HG02884 (cell line): ENCODE measurements around the gene CEP192.
"Not testable (repeated sequence)": the region's sequence is repeated elsewhere in the genome, so short reads cannot be mapped to it uniquely, and the experiment has no call there.

Experiments used
- ATAC-seq: cut with Tn5 transposase; IDR thresholded peaks from one replicate; pipeline ENCODE4 v1.9.1; 2021; ENCODE audit warnings: mild to moderate bottlenecking, moderate library complexity; ENCODE audit not compliant: unreplicated experiment

Gene CEP192

GRCh38 chr18:12991821-12992179, 638 bp downstream of the CEP192 start:
- no peak for ATAC-seq

DNA sequence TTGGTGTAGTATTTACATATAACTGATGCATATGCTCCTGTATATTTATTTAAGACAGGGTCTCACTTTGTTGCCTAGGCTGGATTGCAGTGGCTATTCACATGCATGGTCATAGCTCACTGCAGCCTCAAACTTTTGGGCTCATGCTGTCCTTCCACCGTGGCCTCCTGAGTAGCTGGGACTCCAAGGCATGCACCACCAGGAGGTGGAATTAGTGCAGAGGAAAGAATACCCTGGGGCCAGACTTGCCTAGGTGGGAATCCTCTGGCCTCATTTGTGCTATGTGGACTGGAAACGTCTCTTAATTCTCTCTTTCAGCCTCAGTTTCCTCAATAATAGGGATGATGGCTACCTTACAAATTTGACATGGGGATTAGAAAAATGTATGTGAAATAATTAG, 2.3 kb downstream of the CEP192 start:
- no peak for ATAC-seq

DNA sequence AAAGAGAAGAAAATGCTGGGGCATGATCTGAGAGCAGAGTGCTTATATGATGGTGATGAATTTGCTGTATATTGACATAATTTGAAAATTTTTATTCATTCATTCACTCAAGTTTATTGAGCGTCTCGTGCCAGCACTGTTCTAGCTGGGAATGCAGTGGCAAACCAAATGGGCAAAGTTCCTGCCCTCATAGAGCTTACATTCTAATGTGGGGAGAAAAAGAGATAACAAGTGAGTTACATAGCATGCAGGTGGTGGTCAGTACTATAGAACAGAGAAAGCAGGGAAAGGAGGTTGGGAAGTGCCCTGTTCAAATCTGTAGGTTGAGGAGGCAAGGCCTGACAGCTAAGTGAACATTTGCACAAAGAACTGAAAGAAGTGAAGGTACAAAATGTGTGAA, 4.3 kb downstream of the CEP192 start:
- no peak for ATAC-seq

GRCh38 chr18:12995952-12996477, 4.9 kb downstream of the CEP192 start:
- no peak for ATAC-seq

DNA sequence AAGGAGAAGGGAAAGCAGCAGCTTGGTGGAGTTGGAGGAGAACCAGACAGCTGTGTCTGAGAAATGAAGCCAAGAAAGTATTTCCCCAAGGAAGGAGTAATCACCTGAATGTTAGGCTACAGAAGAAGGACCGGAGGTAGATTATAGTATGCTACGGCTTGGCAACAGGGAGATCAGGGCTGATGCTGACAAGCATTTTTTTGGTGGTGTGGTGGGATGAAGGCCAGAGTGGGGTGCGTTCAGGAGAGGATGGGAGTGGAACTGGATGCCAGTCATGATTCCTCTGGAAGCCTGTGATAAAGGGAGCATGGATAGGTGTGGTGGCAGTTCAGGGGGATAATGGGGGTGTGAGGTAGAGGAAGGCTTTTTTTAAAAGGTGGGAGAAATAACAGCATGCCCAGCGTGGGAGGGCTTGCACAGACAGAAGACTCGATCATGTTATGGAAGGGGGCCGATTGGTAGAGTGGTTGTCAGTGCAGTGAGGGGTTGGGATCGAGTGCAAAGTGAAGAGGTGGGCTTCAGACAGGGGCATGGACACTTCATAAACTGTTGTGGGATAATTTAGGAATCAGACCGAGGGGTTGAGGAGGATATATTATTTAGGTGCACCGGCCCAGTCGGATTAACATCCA, 5.6 kb downstream of the CEP192 start:
- ATAC-seq, result no peak

DNA sequence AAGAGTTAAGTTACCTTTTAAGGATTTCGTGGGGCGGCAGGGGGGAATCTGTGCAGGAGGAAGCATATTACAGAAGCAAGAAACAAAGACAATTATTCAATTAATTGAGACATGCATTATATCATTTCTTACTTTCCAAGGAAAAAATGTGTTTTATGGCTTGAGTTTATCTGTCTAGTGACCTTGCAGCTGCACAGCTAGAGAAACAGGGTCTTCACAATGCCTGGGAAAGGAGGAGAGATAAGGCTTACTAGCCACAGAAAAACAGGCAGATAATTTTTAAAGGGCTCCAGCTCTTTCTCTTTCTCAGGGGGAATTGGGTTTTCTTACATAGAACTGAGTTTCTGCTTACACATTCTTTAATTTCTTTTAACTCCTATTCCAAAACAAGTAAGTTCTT, 6.2 kb downstream of the CEP192 start:
- not testable (repeated sequence) for ATAC-seq

DNA sequence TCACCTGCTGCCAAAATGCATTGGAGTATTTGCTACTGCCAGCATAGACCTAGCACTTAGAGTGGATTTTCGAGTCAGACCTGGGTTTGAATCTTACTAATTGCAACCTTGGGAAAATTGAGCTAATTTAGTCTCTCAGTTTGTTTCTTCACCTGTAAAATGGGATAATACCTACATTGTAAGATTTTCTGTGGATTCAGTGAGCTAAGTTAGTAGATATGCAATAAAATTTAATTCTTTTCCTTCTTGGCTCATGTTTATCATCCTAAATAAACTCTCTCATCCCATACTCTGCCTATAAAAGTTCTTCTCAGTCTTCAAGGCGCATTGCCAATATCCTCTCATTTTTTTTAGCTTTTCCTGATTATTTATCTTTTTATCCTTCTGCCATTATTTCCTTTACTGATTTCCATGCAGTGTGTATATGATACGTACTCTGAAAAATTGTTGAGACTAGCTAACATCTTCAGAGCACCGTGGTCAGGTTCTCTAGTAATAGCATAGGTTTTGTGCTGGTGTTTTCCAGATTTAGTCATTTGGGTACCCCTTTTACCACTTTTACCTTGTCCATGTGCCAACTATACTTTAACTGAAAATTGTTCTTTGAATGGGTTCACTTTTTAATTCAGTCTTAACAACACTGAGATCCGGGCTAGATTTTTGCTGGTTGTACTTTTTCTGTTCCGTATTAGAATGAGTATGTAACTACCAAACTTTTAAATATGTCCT, 7.3 kb downstream of the CEP192 start:
- ATAC-seq, result peak; percentile 52

GRCh38 chr18:13003466-13003896, 12.3 kb downstream of the CEP192 start:
- ATAC-seq, result peak; percentile 48

- ATAC-seq, result no peak
These were observed 13.2 kb downstream of the CEP192 start for GRCh38 chr18:13004396-13004795.

GRCh38 chr18:13005289-13005688, 14.1 kb downstream of the CEP192 start:
- no peak for ATAC-seq

GRCh38 chr18:13006531-13007247, 15.5 kb downstream of the CEP192 start:
- no peak for ATAC-seq

DNA sequence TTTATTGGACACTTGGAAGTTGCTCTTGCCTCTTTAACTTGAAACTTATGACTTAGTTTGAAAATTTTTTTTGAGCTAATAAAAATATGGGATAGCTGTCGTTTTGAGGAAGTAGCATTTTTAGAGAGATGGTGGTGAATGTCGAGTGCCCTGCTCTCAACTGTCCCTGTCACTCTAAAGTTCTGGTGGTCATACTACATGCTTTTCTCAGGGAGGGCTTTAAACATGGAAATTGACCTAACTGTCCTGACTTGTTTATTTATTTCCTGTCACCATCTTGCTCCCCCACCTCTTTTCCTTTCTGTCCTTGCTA, 16.0 kb downstream of the CEP192 start:
- no peak for ATAC-seq

GRCh38 chr18:13011719-13012118, 20.6 kb downstream of the CEP192 start:
- no peak for ATAC-seq

DNA sequence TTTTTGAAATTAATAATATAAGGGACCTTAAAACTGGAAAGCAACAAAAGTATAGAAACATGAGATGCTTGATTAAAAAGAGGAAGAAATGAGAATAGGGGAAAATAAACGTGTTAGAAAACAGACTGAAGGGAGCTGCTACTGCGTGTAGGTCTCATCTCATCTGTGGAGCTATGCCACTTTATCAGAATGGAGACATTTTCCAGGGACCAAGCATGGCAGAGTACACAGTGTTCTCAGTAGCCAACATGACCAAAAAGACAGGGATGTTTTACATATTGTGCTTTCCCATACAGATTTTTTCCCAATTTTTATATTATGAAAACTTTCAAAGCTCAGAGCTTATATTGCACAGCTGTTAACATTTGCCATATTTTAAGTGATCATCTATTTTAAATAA, 23.1 kb downstream of the CEP192 start:
- ATAC-seq, result no peak

- ATAC-seq, result no peak
These were observed 23.7 kb downstream of the CEP192 start for GRCh38 chr18:13014818-13015217.

DNA sequence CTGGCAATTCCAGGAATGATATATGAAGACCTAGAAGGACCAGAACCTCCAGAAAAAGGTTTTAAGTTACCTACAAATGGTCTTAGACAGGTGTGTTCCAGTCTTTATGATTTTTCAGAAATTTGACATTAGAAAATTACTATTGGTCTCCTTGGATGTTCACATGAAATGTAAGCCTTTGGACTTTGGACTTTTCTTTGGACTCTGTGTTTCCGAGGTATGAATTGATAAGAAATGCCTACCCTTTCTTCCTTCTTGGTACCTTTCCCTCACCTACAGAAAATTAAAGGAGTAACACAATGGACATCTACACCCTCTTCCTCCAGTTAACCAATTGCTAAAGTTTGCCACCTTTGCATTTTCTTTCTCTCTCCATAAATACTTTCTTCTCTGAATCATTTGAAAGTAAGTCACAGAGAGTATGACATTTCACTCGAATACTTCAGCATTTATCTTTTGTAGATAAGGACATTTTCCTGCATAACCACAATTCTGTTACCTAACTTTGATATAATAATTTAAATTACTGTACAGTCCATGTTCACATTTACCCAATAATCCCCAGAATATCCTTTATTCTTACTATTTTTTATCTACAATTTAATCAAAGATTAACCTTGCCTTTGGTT, 26.2 kb downstream of the CEP192 start:
- ATAC-seq, result no peak

GRCh38 chr18:13018374-13018773, 27.2 kb downstream of the CEP192 start:
- no peak for ATAC-seq

DNA sequence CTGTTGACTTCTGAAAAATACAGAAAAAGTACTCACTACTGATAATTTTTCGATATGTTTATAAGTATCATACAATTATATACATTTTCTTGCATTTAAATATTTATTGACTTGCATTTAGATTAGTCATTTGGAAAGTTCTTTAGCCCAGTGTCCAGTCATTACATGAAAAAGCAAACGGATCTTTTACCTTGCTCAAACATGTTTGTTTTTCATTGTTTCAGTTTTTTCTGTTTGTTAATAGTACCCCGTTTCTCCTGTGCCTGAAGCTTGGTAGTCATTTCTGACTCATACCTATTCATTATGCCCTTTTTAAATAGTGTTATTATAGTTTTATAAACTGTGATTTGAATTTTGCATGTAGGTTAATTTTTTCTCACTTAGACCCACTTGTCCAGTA, 28.1 kb downstream of the CEP192 start:
- ATAC-seq, result peak; percentile 69

GRCh38 chr18:13022644-13023043, 31.5 kb downstream of the CEP192 start:
- ATAC-seq, result no peak

- ATAC-seq, result no peak
These were observed 34.1 kb downstream of the CEP192 start for GRCh38 chr18:13025233-13025632.

GRCh38 chr18:13026583-13027270, 35.6 kb downstream of the CEP192 start:
- ATAC-seq, result no peak
